GM18502 (cell line): ENCODE measurements around the gene RNF31.
"Not testable (repeated sequence)": the region's sequence is repeated elsewhere in the genome, so short reads cannot be mapped to it uniquely, and the experiment has no call there.

Experiments used
- ATAC-seq: cut with Tn5 transposase; IDR thresholded peaks from one replicate; pipeline ENCODE4 v1.9.1; 2021; ENCODE audit warnings: mild to moderate bottlenecking; ENCODE audit not compliant: unreplicated experiment, poor library complexity

RNF31 gene

DNA sequence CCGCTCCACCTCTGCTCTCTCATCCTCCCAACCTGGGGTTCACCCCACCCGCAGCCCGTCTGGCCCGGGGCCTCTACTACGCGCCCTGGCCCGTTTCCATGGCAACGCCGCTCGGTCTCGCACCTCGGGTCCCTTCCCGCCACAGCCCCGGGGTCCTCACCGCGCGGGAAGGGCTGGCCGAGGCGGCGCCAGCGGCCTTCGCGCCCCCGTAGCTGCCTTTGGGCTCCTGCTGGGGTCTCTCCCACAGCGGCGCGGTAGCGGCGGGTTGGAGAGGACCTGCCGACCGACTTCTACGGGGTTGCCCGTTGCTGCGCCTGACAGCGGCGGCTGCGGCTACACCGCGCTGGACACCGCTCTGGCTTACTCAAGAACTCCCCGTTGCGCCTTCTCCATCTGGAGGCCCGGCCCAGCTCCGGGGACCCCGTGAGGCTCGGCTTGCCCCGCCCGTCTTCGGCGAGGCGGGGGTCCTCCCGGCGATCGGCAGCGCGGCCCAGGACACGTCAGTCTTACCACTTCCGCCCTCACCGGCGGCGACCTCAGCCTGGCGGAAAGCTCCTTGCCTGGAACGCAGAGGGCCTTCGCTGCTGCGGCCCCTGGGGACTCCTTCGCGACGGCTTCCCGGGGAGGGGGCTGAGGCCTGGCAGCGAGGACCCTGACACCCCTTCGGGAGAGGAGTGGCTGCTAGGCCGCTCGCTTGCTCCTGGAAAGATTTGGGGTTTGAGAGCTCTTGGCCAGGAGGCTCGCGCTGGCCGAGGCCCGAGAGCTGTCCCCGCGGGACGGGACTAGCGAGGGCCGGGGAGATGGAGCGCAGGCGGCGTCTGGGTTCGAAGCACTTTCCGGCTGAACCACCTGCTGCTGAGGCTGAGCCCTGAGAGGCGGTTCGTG, 48.1 kb downstream of the RNF31 start, which contains the start of gene TM9SF1:
TSS of gene TM9SF1 (minus strand) at position 256 of the 885 bp plus-strand sequence. CDS start 422 bp downstream, outside the sequence.
- peak; percentile 87 for ATAC-seq

GRCh38 chr14:24196071-24197055, 49.1 kb downstream of the RNF31 start:
- ATAC-seq: peak; percentile 13

GRCh38 chr14:24197056-24197450, 49.8 kb downstream of the RNF31 start:
- ATAC-seq: no peak

DNA sequence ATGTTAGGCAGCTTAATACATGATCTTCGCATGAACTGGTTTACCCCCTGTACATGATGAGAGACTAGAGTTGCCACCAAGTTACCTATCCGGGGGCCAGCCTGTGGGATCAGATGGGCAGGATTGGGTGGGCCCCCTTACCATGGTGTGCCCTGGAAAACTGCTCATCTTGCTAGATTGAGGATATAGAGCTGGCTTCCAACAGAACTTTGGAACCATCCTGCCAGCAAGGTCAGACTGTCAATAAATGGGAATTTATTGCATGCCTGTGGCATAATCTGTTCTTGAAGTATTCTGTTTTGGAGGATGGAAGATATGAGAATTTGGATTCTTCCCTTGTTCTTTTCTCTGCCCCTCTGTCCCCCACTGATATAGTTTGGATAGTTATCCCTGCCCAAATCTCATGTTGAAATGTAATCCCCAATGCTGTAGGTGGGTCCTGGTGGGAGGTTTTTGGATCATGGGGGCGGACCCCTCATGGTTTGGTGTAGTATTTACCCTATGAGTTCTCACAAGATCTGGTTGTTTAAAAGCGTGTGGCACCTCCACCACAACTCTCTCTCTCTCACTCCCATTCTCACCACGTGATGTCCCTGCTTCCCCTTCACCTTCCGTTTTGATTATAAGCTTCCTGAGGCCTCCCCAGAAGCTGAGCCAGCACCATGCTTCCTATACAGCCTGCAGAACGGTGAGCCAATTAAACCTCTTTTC, 51.7 kb downstream of the RNF31 start:
- ATAC-seq: no peak

- ATAC-seq: not testable (repeated sequence)
Observed at GRCh38 chr14:24202538-24202937, 55.2 kb downstream of the RNF31 start.

- not testable (repeated sequence) for ATAC-seq
Observed at GRCh38 chr14:24203249-24203886, 56.1 kb downstream of the RNF31 start.

DNA sequence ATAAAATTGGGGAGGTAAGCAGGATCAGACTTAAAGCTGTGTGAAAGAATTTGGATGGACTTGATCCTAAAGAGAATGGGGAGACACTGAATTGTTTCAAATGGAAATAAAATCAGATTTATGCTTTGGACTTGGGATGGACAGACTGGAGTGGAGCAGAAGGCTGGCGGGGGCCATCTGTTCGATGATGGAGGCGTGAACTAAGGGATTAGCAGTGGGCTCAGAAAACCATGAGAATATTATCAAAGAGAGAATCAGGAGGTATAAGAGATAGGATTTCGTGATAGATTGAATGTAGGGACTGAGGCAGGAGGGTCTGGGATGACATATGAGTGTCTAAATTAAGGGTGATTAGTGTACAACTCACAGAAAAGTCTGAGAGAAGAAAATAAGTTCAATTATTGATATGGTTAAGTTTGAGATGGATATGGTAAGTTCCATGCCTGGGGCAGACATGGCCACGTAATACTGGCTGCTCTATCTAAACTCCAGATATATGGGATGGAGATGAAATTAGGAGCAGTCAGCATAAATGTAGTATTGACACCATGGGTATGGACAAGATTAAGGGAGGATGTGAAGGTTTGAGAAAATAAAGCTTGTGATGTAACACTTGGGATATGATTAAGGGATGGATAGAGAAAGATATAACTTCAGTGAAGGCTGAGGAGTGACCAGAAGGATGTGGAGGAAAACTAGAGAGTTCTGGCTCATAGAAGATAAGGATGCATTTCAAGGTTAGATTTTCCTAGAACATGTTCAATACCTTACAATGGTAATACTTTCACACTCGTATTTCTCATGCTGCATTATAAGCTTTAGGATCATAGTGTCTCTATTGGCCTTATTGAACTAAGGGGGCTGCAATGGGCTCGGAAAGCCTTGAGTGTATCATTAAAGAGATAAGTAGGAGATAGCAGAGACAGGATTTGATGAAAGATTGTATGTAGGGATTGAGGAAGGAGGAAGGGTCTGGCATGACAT, 57.2 kb downstream of the RNF31 start:
- no peak for ATAC-seq

DNA sequence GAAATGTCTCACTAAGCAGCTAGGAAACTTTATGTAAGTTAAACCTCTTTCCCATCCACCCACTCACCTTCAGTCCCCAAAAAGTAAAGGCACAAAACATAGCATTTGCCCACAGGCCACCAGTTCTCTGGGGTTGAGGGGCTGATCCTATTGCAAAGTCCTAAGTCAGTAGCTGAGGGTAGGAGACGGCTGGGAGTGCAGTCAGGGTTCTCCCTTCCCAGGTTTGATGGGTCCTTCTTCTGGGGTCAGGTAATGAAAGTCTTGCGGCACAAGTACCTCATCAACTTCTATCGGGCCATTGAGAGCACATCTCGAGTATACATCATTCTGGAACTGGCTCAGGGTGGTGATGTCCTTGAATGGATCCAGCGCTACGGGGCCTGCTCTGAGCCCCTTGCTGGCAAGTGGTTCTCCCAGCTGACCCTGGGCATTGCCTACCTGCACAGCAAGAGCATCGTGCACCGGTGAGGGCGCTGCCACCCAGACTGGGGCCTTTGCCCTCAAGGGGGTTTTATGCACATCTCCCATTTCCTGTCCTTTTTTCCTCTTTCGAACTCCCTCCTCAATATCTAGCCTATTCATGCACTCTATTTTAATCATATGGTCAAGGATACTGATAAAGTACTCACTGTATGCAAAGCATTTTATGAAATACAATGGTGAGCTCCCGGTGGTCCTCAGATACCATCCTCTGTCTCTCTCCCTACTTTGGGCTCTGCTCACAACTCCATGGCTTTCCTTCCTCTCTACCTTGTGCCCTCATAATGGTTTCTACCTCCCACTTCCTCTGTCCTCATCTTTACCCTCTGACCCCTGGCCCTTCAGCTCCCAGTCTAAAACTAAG, 59.2 kb downstream of the RNF31 start:
- ATAC-seq: no peak

DNA sequence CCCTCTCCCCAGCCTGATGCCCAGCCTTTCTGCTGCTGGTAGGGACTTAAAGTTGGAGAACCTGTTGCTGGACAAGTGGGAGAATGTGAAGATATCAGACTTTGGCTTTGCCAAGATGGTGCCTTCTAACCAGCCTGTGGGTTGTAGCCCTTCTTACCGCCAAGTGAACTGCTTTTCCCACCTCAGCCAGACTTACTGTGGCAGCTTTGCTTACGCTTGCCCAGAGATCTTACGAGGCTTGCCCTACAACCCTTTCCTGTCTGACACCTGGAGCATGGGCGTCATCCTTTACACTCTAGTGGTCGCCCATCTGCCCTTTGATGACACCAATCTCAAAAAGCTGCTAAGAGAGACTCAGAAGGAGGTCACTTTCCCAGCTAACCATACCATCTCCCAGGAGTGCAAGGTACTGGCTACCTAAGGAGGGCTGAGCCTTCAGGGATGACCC, 59.8 kb downstream of the RNF31 start:
- ATAC-seq: no peak

GRCh38 chr14:24207625-24208024, 60.3 kb downstream of the RNF31 start:
- ATAC-seq: no peak
